HG03025 (cell line): ENCODE results near the gene TTC39A.

Experiments used
- ATAC-seq: cut with Tn5 transposase; IDR thresholded peaks from one replicate; pipeline ENCODE4 v1.9.1; 2021; ENCODE audit warnings: mild to moderate bottlenecking, moderate library complexity; ENCODE audit not compliant: unreplicated experiment, low FRiP score

Gene TTC39A

GRCh38 chr1:51299185-51299885, 31.0 kb downstream of the TTC39A start:
- ATAC-seq, result no peak

GRCh38 chr1:51298322-51298705, 32.0 kb downstream of the TTC39A start:
- no peak for ATAC-seq

GRCh38 chr1:51297401-51298321, 32.7 kb downstream of the TTC39A start:
- ATAC-seq, result no peak

GRCh38 chr1:51296383-51297357, 33.7 kb downstream of the TTC39A start:
- no peak for ATAC-seq

GRCh38 chr1:51295926-51296325, 34.4 kb downstream of the TTC39A start:
- no peak for ATAC-seq

GRCh38 chr1:51294566-51295184, 35.7 kb downstream of the TTC39A start:
- no peak for ATAC-seq

GRCh38 chr1:51293898-51294515, 36.4 kb downstream of the TTC39A start:
- ATAC-seq, result no peak

- ATAC-seq, result no peak
Observed at GRCh38 chr1:51290489-51290847, 39.9 kb downstream of the TTC39A start.

GRCh38 chr1:51289676-51290488, 40.5 kb downstream of the TTC39A start:
- no peak for ATAC-seq

- ATAC-seq, result no peak
Observed at GRCh38 chr1:51288578-51288977, 41.8 kb downstream of the TTC39A start.

GRCh38 chr1:51287966-51288365, 42.4 kb downstream of the TTC39A start:
- no peak for ATAC-seq

- ATAC-seq, result no peak
Observed at GRCh38 chr1:51285055-51285454, 45.3 kb downstream of the TTC39A start.

- ATAC-seq, result no peak
Observed at GRCh38 chr1:51284487-51284954, 45.8 kb downstream of the TTC39A start.

- ATAC-seq, result no peak
Observed at GRCh38 chr1:51283979-51284378, 46.4 kb downstream of the TTC39A start.

GRCh38 chr1:51282605-51283004, 47.8 kb downstream of the TTC39A start:
- no peak for ATAC-seq

GRCh38 chr1:51281807-51282206, 48.6 kb downstream of the TTC39A start:
- ATAC-seq, result no peak

GRCh38 chr1:51280321-51280978, 49.9 kb downstream of the TTC39A start:
- ATAC-seq, result no peak

GRCh38 chr1:51276286-51276685, 54.1 kb downstream of the TTC39A start:
- ATAC-seq, result no peak
